ENCODE data around the gene PKP4. TPM values are rescaled to one million over a fixed set of nuclear protein-coding genes. Genes with fewer than 3 reads are reported as not detected.

Gene PKP4
- total RNA-seq (2014; rRNA removed) (40.1 and 44.2 TPM in 2 replicates), Bru-seq, nascent RNA (percentile 70 among the genes with signal in this experiment), BruChase-seq, experiment 1, labeled RNA remaining after a 6-hour chase (percentile 60 among the genes with signal in this experiment), BruChase-seq, experiment 2, labeled RNA remaining after a 2-hour chase (percentile 73 among the genes with signal in this experiment)
- long read RNA-seq, partial matches to known transcripts, result 25 of 47 reads
- long read RNA-seq, other reads (novel, unspliced or antisense), result 21 of 47 reads

DNA sequence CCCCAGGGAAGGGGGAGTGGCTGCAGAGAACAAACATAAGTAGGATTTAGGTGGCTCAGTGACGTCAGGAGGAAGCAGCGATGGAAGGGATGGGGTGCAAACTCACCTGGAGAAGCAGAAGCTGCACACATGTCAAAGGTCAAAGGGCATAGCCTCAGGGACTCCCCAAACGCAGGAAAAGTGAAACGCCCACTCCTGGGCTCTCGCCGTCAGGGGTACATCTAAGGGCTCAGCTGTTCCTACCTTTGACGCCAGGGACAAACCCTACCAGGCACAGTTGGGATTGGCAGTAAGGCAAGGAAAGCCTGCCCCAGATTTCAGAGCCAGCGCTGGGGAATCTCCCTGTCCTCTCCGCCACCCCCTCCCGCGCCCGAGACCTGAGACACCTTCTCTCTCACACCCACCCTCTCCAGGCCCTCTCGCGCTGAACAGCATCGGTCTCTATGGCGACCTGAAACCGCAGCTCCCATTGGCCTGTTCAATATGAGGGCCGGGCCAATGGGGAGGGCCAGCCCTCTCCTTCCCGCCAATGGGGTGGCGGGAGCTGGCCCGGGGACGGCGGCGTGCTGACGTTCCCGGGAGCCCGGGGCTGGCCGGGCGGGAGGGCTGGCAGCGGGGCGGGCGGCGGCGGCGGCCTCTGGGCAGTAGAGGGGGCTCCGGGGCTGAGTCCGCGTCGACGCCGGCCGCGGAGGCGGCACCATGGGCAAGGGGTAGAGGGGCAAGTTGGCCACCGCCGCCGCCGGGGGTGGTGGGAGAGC lies at the start of gene PKP4, which contains the start of gene CCDC148:
Gene PKP4 (plus strand): TSS at position 644 of the 758 bp plus-strand sequence. CDS start 76,233 bp downstream, outside the sequence.
Gene CCDC148 (minus strand): TSS at position 445 of the 758 bp plus-strand sequence. CDS start 314 bp downstream, at position 131.
- intact Hi-C loops (cut with micrococcal nuclease), result no loop called here
- Histone ChIP-seq H3K36me3 (ENCODE audit: low read depth, low read length) (0 out of 2 replicates have a peak, but pooled peaks cover 3% of the 10 kb centered on the region), H3K9me2 (replicated peaks; ENCODE audit: low read length) (no peaks in the 10 kb centered on the region), H2AFZ (ENCODE audit: low read length) (peak within 1 kb of the TSS; percentile 94), H3K27ac (ENCODE audit: low read length) (peak within 1 kb of the TSS; percentile 30), H3K27me3 (ENCODE audit: low read length) (no peaks in the 10 kb centered on the region), H3K79me2 (ENCODE audit: low read length) (peaks cover 44% of the 10 kb centered on the region), H3K4me3 (ENCODE audit: low read length) (peak within 1 kb of the TSS; percentile 76), H4K20me1 (ENCODE audit: low read length) (peaks cover 31% of the 10 kb centered on the region), H3K9me3 (ENCODE audit: low read length) (no peaks in the 10 kb centered on the region), H3K9ac (ENCODE audit: low read length) (peak within 1 kb of the TSS; percentile 70), H3K4me2 (ENCODE audit: low read length) (peak within 1 kb of the TSS; percentile 99), H3K4me1 (ENCODE audit: insufficient read depth, low read length) (peaks cover 33% of the 10 kb centered on the region), H3F3A (ENCODE audit: low read length, unreplicated experiment) (no peaks in the 10 kb centered on the region)
- POLR2A ChIA-PET (ENCODE audit: unreplicated experiment), result interaction anchor here (0.6 kb wide), 1 partner anchor 12 kb away, joined by 8 read pairs; no protein-coding TSS in a partner anchor
- DNase-seq (peak; percentile 95), ATAC-seq (peak; percentile 80)
- no peak for TF ChIP-seq EZH2phosphoT487 (IDR thresholded peaks at IDR 0.05; ENCODE audit: borderline replicate concordance, low read length)
- TF ChIP-seq EZH2 (IDR thresholded peaks at IDR 0.05; ENCODE audit: low read length, unreplicated experiment), result no peak
- CTCF ChIA-PET, result interaction anchor here (0.7 to 2.3 kb wide), 4 partner anchors 83 to 289 kb away, joined by 3 to 9 read pairs (median 4); no protein-coding TSS in a partner anchor
- BruUV-seq (replicated peaks), result no TSS peak

DNA sequence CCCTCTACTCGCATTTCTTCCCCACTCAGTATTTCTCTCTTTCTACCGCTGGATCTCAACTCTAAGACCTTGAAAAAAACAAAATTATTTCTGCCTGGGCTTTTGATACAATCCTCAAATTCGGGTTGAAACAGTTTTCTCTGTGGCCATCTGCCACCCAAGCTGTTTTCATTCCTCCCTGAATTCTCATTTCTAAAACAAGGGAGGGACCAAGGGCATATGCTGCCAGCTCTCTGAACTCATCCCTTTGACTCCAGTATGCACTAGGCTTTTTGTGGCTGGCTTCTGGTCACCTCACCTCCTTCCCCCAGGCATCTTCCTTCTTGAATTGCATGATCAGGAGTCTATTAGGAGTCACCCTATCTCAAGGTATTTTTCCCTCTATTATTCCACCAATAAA lies 49.7 kb upstream of the PKP4 start:
- POLR2A ChIA-PET (ENCODE audit: unreplicated experiment), result no interaction called here
- intact Hi-C loops (cut with micrococcal nuclease), result no loop called here
- Histone ChIP-seq H2AFZ (ENCODE audit: low read length) (no peak overlapping the region), H3K9me2 (replicated peaks; ENCODE audit: low read length) (no peaks in the 10 kb centered on the region), H3F3A (ENCODE audit: low read length, unreplicated experiment) (no peaks in the 10 kb centered on the region), H3K4me1 (ENCODE audit: insufficient read depth, low read length) (no peaks in the 10 kb centered on the region), H3K9me3 (ENCODE audit: low read length) (no peaks in the 10 kb centered on the region), H3K36me3 (ENCODE audit: low read depth, low read length) (no peaks in the 10 kb centered on the region), H3K4me2 (ENCODE audit: low read length) (no peak overlapping the region), H4K20me1 (ENCODE audit: low read length) (no peaks in the 10 kb centered on the region), H3K4me3 (ENCODE audit: low read length) (no peak overlapping the region), H3K27ac (ENCODE audit: low read length) (no peak overlapping the region), H3K9ac (ENCODE audit: low read length) (no peak overlapping the region), H3K79me2 (ENCODE audit: low read length) (no peaks in the 10 kb centered on the region), H3K27me3 (ENCODE audit: low read length) (peaks cover 7% of the 10 kb centered on the region; the same call in 1 of the 2 replicates)
- TF ChIP-seq EZH2 (IDR thresholded peaks at IDR 0.05; ENCODE audit: low read length, unreplicated experiment), result no peak
- TF ChIP-seq EZH2phosphoT487 (IDR thresholded peaks at IDR 0.05; ENCODE audit: borderline replicate concordance, low read length), result no peak
- TF ChIP-seq CTCF (conservative IDR thresholded peaks at IDR 0.05; ENCODE audit: low read depth, low read length), result no peak
- no TSS peak for BruUV-seq (replicated peaks)
- ATAC-seq (no peak), DNase-seq (no peak)
- CTCF ChIA-PET, result no interaction called here

DNA sequence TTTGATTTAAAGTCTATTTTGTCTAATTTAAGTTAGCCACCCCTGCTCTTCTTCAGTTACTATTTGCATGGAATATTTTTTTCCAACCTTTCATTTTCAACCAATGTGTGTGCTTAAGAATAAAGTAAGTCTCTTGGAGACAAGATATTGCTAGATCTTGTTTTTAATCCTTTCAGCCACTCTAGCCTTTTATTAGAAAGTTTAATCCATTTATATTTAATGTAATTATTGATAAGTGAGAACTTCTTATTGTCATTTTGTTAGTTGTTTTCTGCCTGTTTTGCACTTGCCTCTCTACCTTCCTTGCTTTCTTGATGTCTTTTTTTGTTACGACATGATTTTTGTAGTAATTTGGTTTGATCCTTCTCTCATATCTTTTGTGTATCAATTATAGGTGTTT lies 46.6 kb upstream of the PKP4 start:
- H3K36me3 ChIP-seq (ENCODE audit: low read depth, low read length), result no peaks in the 10 kb centered on the region
- no peaks in the 10 kb centered on the region for H3K9me2 ChIP-seq (replicated peaks; ENCODE audit: low read length)
- H3K27me3 ChIP-seq (ENCODE audit: low read length), result no peaks in the 10 kb centered on the region
- no peak overlapping the region for H2AFZ ChIP-seq (ENCODE audit: low read length)
- H3K27ac ChIP-seq (ENCODE audit: low read length), result no peak overlapping the region
- H3F3A ChIP-seq (ENCODE audit: low read length, unreplicated experiment), result no peaks in the 10 kb centered on the region
- DNase-seq (no peak), ATAC-seq (no peak)
- no peaks in the 10 kb centered on the region for H3K9me3 ChIP-seq (ENCODE audit: low read length)
- no peak overlapping the region for H3K4me2 ChIP-seq (ENCODE audit: low read length)
- CTCF ChIA-PET, result no interaction called here
- BruUV-seq (replicated peaks), result no TSS peak
- intact Hi-C loops (cut with micrococcal nuclease), result no loop called here
- H3K79me2 ChIP-seq (ENCODE audit: low read length), result no peaks in the 10 kb centered on the region
- TF ChIP-seq EZH2phosphoT487 (IDR thresholded peaks at IDR 0.05; ENCODE audit: borderline replicate concordance, low read length) (no peak), CTCF (conservative IDR thresholded peaks at IDR 0.05; ENCODE audit: low read depth, low read length) (no peak), EZH2 (IDR thresholded peaks at IDR 0.05; ENCODE audit: low read length, unreplicated experiment) (no peak)
- H3K4me1 ChIP-seq (ENCODE audit: insufficient read depth, low read length), result no peaks in the 10 kb centered on the region
- H3K4me3 ChIP-seq (ENCODE audit: low read length), result no peak overlapping the region
- POLR2A ChIA-PET (ENCODE audit: unreplicated experiment), result no interaction called here
- no peak overlapping the region for H3K9ac ChIP-seq (ENCODE audit: low read length)
- no peaks in the 10 kb centered on the region for H4K20me1 ChIP-seq (ENCODE audit: low read length)
